OCI-LY1 (cell line): Measurements from ENCODE around the gene KRT28.

Experiments used
- EZH2 ChIP-seq: fragments of 200-600 bp; sonication (generic), shearing (Covaris generic); IDR thresholded peaks from 2 replicates; pipeline ENCODE4 v1.8.0; 2017; ENCODE audit warnings: borderline replicate concordance, mixed run types, mild to moderate bottlenecking, antibody characterized with exemption, low read length, moderate library complexity, mixed read lengths
- TF ChIP-seq, protein P1 (sequence below): fragments of 200-600 bp; sonication (generic), shearing (Covaris generic); IDR thresholded peaks from 2 replicates; pipeline ENCODE4 v1.5.1; 2017; ENCODE audit warnings: mild to moderate bottlenecking, antibody characterized with exemption, low read length, moderate library complexity, mixed read lengths

- TF ChIP-seq, protein P1, sequence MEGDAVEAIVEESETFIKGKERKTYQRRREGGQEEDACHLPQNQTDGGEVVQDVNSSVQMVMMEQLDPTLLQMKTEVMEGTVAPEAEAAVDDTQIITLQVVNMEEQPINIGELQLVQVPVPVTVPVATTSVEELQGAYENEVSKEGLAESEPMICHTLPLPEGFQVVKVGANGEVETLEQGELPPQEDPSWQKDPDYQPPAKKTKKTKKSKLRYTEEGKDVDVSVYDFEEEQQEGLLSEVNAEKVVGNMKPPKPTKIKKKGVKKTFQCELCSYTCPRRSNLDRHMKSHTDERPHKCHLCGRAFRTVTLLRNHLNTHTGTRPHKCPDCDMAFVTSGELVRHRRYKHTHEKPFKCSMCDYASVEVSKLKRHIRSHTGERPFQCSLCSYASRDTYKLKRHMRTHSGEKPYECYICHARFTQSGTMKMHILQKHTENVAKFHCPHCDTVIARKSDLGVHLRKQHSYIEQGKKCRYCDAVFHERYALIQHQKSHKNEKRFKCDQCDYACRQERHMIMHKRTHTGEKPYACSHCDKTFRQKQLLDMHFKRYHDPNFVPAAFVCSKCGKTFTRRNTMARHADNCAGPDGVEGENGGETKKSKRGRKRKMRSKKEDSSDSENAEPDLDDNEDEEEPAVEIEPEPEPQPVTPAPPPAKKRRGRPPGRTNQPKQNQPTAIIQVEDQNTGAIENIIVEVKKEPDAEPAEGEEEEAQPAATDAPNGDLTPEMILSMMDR: no peak
- TF ChIP-seq EZH2: no peak
These were observed 46.9 kb upstream of the KRT28 start for GRCh38 chr17:40846515-40847144.
